GM03348 (cell line): Measurements from ENCODE around the gene CTSD.
A peak's percentile ranks its signal among the peaks of the same experiment; 100 is the strongest.

Experiments used
- DNase-seq: peaks from one replicate; pipeline ENCODE4 v3.0.0; 2012; ENCODE audit warnings: low spot score

CTSD gene

DNA sequence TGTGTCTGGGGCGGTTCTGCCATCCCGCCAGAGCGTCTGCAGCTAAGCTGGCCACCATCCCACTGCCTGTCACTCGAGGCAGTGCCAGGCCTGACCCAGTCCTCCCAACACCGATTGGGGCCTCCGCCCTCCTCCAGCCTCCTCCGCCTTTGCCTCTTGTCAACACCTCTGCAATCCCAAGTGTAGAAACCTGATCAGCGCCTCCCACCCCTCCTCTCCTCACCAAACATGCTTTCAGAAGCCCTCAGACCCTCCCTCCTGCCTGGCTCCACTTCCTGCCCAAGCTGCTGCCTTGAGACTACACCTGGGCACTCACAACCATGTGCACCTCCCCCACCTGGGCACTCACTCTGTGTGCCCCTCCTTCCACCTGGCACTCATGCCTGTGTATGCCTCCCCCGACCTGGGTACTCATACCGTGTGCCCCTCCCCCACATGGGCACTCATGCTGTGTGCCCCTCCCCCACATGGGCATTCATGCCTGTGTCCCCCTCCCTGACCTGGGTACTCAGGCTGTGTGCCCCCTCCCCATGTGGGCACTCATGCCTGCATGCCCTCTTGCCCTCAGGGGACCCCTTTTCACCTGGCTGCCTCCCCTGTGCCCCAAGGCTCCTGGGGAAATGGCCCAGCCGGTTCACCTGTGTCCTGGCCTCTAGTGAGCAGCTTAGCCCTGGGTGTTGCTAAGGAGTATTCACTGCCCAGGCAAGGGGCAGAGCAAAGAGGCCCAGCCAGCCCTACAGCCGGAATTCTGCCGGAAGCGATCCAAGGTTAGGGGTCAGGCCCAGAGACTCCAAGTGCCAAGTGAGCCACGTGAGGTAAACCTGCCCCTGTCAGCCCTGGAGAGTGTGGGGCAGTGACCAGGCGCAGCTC lies 7.8 kb downstream of the CTSD start:
- DNase-seq, result no peak

DNA sequence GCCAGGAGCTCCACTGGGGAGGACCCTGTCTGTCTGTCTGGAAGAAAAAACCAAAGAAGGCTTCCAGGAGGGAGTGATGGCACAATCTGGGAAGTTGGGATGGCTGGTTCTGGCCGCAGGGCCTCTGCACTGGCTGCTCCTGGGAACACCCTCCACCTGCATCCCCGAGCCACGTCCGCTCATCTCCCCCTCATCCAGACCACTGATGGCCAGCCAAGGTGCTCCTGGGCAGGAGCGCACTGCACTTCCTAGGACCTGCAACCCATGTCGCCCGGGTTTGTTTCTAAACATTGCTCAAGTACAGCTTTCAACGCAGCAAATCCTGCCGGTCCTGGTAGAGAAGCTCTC lies 8.4 kb downstream of the CTSD start:
- no peak for DNase-seq

DNA sequence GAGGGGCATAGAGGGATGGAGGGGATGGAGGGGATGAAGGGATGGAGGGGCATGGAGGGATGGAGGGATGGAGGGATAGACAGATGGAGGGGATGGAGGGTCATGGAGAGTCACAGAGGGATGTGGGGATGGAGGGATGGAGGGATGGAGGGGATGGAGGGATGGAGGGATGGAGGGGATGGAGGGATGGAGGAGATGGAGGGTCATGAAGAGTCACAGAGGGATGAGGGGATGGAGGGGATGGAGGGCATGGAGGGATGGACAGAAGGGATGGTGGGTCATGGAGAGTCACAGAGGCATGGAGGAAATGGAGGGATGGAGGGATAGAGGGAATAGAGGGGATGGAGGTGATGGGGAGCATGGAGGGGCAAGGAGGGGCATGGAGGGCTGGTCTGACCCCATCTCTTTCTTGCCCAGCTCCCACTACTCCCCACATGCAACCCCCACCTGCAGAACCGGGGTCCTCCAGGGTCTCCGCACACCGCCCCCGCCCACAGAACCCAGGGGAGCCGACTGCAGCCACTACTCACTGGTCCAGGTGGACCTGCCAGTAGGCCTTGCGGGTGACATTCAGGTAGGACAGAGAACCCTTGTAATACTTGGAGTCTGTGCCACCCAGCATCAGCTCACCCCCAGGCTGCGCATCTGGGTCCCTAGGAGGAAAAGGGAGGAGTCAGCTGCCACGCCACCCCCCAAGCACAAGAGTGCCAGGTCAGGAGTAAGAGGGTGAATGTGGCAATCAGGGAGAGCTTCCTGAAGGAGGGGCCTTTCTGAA lies 9.2 kb downstream of the CTSD start:
- no peak for DNase-seq

DNA sequence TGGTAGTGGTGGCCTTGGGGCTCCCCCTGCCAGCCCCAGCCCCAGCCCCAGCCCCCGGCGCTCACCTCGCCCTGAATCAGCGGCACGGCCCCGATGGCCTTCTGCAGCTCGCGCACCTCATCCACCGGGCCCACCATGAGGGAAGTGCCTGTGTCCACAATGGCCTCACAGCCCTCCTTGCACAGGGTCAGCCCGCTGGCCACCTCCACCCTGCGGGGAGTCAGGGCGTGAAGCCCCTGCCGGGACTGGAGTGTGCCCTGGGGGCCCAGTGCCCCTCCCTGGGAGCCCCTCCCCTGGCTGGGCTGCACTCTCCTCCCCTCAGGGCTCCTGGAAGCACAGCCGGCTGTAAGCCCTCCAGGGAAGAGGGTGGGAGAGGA lies 9.8 kb downstream of the CTSD start:
- no peak for DNase-seq

DNA sequence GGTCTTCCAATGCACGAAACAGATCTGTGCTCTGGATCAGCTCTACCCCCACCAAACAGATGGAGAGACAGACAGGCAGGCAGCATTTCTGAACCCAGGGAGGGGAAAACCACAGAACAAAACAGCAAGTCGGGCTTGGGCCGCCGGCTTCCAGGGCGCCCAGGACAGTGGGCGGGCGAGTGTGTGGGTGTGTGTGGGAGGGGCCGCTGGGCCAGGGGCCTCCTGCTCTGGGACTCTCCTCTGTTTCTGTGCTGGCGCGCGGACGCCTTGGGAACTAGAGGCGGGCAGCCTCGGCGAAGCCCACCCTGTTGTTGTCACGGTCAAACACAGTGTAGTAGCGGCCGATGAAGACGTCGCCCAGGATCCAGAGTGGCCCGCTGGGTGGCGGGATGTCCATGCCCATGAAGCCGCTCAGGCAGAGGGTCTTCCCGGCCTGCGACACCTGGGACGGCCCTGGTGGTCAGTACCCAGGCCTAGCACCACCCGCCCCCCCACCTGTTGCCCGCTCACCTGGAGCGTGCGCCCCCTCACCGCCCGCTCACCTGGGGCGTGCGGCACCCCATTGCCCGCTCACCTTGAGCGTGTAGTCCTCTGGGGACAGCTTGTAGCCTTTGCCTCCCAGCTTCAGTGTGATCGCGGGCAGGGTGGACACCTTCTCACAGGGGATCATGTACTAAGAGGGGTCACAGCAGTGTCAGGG lies 10.3 kb downstream of the CTSD start:
- DNase-seq, result no peak

DNA sequence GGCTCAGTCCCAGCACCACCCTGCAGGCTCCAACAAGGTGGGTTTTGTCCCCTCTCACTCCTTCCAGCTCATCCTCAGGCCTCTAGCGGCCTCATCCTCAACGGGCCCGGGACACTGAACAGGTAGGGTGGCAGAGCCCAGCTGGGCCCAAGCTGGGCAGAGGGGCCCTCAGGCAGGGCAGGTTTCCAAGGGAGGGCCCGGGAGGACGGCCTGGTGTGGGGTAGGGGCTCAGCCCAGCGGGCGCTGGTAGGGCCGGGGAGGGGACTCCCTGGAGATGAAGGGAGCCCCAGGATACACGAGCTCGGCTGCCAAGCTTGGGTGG lies 10.9 kb downstream of the CTSD start:
- DNase-seq, result no peak

DNA sequence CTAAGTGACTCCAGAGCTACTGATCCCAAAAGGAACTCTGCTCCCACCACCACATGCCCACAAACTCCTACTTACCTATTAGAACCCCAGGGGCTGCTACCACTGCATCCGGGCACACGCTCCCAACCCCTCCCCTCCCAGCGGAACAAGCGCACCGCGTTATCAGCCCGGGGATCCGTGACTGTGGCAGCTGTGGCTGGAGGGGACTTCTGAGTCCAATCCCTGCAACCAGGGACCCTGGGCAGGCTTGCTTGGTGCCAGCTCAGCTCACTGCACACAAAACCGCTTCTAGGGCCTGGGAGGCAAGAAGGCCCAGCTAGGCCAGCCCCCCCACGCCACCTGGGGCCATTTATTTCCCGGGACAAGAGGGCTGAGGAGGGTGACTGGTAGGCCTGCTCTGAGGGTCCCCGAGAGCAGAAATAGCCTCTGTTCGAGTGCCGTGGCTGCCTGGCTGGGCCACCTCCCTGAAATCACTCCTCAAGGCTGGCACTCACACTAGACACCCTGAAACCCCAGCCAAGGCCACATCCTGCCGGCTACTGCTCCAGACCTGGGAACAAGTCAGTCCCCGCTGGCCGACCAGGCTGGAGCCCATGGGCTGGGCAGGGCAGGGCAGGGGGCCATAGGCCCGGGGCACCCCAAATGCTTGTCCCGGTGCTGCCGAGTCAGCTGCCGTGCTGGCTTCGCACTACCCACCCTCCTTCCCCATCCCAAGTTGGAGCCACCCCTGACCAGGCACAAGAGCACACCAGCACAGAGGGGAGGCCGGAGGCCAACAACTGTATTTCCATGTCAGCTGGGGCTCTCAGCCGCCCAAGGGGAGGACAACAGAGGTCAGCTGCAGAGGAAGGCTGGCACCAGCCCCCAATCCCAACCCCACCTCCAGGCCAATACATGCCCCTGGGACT lies 11.5 kb downstream of the CTSD start:
- DNase-seq, result no peak

DNA sequence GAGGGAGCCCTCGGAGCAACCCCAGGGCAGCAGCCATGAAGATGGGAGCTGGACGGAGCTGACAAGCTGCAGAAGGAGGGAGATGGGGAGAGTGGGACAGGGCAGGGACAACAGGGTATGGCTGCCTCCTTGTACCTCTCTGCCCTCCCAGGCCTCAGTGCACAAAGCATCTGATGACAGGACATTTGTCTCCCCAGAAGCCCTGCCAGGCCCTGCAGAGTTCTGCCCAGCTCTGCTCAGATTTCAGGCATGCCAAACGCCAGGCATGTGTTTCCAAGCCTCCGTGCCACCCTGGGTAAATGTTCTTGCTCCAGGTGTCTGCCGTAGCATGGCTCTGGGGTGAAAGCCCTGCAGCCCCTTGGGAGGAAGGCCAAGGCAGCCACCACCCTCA lies 12.2 kb downstream of the CTSD start:
- no peak for DNase-seq

DNA sequence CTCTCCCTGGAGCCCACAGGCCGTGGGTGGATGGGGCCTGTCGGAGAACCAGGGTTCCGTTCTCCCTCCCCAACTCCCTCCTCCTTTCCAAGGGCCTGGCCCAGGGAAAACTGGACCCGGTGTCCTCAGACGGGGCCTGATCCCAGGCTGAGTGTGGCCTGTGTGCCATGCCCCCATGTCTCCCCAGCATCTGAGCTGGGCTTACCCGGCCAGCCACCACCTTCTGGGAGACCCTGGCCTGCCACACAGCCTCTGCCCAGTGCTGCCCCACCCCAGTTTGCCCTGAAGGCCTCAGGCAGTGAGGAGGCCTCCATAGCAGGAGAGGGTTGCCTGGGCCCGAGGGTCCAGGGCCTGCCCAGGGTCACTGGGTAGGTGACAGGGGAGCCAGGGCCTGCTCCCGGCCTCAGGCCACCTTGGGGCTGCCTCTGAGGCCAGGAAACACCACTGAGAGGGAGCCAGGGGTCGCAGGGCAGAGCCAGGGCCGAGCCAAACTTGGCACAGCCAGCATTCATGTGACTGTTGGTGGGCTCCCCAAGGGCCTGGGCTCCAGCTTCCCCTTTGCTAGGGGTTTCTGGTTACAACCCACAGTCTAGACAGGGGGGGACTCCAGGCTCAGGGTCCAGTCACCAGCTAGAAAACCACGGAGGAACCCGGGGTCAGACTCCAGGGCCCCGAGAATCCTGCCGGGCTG lies 12.7 kb downstream of the CTSD start:
- no peak for DNase-seq

DNA sequence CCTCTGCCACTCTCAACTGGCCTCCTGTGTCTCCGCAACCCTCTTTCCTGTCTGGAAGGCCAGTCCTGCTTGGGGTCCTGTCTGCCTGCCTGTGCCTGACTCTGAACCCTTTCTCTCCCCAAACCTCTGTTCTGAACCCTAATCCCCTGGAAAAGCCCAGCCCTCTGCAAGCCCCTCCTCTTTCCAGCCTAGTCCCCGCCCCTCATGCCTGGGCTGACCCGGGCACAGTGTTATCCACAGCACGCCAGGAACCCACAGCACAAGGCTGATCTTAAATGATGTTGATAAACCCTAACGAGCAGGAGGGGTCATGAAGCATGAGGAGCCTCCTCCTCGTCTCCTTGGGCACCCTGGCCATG lies 13.3 kb downstream of the CTSD start, which contains the start of gene IFITM10:
IFITM10 (minus strand) TSS at position 115 of the 359 bp plus-strand sequence. CDS start 153 bp downstream, outside the sequence.
- DNase-seq, result peak; percentile 63

DNA sequence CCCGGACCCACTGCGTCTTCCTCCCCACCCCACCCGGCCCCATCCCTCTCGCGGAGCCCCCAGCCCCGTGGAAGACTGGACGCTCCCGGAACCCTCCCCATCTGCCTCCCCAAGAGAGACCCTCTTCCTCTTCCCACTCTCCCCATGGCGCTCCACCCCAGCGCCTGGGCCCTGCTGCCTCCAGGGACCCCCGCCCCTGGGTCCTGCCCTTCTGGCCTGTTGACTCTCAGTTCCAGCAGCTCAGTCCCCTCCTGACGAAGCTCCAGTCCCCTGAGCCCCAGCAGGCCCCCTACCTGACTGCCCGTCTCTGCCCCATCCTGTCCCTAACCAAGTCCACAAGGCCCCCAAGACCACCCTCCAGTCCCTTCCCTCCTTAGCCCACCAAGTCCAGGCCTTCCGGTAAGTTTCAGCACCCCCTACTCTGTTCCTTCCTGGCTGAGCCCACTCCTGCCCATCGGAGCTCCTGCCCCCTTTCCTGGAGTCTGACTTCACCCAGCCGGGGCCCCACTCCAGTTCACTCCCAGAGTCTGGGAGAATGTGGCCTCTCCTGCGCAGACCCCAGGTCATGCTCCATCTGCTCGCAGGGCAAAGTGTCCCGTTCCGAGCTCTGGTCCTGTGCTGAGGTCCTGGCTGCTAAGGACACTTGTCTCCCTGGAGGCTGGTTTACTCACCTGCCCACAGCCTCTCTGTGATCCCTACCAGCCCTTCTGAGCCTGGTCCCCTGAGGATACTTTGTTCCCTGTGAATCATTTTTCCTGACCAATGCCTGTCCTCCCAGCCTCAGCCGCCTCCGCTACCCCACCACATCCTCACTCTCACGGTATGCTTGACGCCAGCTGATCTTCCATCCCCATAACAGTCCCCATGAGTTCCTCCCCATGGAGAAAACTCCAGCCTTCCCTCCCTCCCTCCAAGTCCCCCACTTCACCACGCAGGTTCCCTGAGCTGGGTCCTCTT lies 14.1 kb downstream of the CTSD start:
- peak; percentile 94 for DNase-seq

DNA sequence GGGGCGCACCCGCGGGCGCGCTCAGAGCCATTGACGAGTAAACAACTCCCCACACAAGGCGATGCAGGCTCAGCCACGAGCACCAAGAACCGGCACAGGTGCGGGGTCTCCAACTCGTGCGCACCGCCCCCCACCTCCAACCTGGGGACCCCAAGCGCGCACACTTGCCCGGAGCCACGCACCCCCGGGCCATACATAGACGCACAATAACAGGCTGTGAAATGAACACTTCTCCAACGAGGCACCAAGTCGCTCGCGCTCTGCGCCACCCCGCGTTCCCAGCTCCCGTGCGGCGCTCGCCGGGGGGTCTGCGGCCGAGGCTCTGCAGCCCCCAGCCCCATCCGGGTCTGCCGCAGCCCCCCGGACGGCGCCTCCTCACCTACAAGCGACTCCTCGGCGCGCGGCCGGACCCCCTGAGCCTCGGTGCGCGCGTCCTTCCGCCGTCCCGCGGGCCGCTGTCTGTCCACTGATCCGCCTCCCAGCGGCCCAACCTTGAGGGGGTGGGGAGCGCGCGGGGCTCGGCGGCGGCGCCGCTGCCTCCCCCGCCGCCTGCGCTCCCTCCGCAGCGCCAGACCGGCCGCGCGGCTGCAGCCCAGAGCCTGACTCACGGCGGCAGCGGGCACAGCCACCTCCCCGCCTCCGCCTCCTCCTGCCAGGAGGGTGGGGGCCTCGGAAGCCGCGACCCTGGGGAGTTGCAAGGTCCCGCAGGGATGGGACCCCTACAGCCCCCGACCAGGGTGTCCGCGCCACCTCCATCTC lies 14.9 kb downstream of the CTSD start:
- DNase-seq, result peak; percentile 82

DNA sequence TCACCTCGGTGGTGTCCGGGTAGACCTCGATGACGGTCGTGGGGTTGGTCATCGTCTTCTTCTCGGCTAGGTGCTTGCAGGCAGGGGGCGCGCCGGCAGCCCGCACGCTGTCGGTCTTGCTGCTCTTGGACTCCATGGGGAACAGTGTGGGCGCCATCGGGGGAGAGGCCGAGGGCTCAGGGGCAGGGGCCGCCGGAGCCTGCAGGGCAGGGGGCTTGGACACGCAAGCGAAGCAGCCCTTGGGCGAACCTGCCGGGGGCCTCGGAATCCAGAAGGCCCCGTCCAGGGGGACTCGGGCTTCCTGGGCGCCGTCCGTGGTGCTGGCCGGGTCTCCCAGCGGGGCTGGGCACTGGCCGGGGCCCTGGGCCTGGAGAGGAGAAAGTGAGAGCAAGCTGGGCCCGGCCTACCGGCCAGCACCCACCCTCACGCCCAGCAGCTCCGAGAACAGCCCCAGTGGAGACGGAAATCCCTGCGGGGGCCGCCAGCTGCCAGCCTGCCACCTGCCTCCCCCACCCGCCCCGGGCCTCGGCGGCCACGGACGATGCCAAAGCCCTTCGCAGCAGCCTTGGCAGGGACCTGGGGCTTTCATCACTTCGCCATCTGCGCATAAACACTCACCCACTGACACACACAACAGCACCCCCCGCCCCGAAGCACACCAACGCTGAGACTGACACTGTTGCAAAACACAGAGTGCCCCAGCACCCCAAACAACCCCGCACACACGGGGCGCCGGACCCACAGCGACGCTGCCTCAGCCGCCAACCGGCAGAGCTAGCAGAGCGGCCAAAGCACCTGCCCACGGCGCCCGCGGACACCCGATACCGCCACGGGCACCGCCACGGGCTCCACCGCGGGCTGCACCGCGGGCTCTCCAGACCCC lies 15.7 kb downstream of the CTSD start:
- DNase-seq, result peak; percentile 38

DNA sequence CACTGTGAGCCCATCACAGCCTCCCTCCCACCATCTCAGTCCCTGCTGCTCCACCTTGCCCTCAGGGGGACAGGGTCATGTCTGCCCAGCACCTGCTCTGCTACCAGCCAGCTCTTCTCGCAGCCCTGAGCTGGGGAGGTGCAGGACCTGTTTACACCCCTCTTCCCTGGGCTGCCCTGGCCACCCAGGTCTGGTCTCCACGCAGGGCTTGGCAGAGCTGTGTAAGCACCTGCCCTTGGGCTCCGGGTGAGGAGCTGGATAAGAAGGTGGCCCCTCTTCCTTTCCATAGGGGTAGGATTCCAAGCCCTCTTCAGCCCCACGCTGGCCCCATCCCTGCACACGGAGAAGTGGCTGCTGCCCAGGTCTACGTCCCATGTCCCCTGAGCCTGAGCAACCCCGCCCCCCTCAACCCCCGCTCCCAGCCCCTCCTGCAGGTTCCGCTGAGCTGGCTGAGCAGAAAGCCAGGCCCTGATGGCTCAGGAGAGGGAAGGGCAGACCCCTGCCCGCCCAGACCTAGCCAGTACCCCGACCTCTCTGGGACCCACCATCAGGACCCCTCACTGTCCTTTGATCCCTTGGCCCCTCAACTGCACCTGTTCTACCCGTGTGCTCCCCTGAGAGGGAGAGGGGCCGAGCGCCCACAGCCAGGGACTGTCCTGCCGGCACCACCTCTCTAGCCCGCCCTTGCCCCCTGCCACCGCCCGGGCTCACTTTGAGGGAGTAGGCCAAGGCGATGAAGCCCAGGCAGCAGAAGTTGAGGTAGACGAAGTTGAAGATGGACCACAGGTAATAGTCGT lies 16.6 kb downstream of the CTSD start:
- DNase-seq, result no peak

DNA sequence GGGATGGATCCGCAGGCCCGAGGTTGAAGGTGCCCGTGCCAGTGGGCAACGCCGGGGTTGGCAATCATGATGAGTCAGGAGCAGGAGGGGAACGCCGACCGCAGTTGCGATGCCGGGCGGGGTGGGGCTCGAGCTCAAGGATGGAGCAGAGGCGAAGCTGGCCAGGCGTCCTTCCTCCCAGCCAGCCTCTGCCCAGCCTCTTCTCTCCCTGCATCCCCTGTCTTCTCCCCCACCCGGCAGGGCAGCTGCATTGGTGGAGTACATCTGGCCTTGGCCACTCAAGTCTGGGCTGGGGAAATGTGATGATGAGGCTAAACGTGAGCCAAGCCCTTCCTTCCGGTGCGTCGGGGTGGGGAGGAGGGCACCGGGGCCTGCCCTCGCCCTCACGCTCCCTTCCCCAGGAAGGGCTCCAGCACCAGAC lies 17.2 kb downstream of the CTSD start:
- no peak for DNase-seq

DNA sequence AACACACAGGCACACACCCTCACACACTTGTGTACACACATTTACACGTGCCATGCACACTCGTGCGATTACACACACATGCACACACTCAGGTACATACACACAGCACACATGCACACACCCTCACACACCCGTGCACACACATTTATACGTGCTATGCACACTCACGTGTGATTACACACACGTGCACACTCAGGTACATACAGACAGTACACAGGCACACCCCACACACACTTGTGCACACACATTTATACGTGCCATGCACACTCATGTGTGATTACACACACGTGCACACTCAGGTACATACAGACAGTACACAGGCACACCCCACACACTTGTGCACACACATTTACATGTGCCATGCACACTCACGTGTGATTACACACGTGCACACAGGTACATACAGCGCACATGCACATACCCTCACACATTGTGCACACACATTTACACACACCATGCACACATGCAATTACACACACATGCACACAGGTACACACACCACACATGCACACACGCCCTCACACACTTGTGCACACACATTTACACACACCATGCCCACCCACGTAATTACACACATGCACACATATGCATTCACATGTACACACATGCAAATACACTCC lies 17.9 kb downstream of the CTSD start:
- DNase-seq, result no peak
